Bronchial epithelial cell (primary cell): Measurements from ENCODE around the gene EDA. TPM values are rescaled to one million over a fixed set of nuclear protein-coding genes. Genes with fewer than 3 reads are reported as not detected.

Experiments
- DNase-seq: peaks from one replicate; pipeline ENCODE4 v3.0.0-alpha.2; 2010; ENCODE audit warnings: low read depth
- FAIRE-seq: peaks from 2 replicates; lab custom pipeline; 2011; peaks lifted over from hg19 to GRCh38; lab: Jason Lieb, UNC
- H3K27me3 ChIP-seq: 2 replicates; pipeline ENCODE4 v1.5.1; 2011; ENCODE audit warnings: low read length; ENCODE audit not compliant: control insufficient read depth, insufficient read depth
- H3K36me3 ChIP-seq: 2 replicates; pipeline ENCODE4 v1.5.1; 2011; ENCODE audit warnings: low read length; ENCODE audit not compliant: control insufficient read depth, insufficient read depth
- H3K4me3 ChIP-seq: 2 replicates; pipeline ENCODE4 v1.5.1; 2011; ENCODE audit warnings: mild to moderate bottlenecking, low read depth, low read length, control low read depth
- total RNA-seq: library from RNA; depleted of rRNA; stranded (reverse); fragments of >200 nt; gene quantifications from 2 replicates; pipeline ENCODE4 v1.2.1, GENCODE V29; 2014
- TF ChIP-seq, protein P1 (sequence below): IDR thresholded peaks from 2 replicates; pipeline ENCODE4 v1.5.1; 2011; ENCODE audit warnings: mild to moderate bottlenecking, moderate library complexity, low read length, control low read depth, inconsistent platforms; ENCODE audit not compliant: insufficient read depth, severe bottlenecking

Gene EDA
- total RNA-seq, 1 donor from 2014 or later: 0.26 TPM

DNA sequence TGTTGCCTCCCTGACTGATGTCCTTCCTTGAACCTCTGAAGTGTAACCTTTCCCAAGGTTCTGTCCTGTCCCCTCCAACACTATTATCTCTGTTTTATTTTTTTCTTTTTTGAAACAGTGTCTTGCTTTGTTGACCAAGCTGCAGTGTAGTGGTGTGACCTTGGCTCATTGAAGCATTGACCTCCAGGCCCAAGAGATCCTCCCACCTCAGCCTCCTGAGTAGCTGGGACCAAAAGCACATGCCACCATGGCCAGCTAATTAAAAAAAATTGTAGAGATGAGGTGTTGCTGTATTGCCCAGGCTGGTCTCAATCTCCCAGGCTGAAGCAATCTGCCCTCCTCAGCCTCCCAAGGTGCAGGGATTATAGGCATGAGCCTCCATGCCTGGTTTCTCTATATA is 59.0 kb downstream of the EDA start:
- DNase-seq (no peak), FAIRE-seq (no peak)
- TF ChIP-seq, protein P1, sequence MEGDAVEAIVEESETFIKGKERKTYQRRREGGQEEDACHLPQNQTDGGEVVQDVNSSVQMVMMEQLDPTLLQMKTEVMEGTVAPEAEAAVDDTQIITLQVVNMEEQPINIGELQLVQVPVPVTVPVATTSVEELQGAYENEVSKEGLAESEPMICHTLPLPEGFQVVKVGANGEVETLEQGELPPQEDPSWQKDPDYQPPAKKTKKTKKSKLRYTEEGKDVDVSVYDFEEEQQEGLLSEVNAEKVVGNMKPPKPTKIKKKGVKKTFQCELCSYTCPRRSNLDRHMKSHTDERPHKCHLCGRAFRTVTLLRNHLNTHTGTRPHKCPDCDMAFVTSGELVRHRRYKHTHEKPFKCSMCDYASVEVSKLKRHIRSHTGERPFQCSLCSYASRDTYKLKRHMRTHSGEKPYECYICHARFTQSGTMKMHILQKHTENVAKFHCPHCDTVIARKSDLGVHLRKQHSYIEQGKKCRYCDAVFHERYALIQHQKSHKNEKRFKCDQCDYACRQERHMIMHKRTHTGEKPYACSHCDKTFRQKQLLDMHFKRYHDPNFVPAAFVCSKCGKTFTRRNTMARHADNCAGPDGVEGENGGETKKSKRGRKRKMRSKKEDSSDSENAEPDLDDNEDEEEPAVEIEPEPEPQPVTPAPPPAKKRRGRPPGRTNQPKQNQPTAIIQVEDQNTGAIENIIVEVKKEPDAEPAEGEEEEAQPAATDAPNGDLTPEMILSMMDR: no peak
- no peaks in the 10 kb centered on the region for H3K36me3 ChIP-seq
- H3K27me3 ChIP-seq: no peaks in the 10 kb centered on the region
- H3K4me3 ChIP-seq: no peak overlapping the region

DNA sequence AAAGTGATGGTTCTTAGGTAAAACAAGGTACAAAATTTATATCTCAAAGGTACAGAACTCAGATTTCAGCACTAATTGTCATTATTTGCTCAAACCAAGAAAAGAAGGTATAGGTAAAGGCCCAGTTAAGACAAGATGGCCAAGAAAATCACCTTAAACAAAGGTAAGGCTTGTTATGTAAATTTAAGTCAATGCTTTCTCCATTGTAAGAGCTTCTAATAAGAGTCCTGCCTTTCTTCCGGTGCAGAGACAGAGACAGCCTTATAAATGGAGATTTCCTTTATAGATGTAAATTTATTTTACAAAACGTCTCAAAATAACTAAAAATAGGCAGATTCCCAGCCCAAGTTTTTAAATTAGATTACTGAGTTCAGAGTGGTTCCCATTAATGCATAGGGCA is 89.9 kb downstream of the EDA start:
- DNase-seq (no peak), FAIRE-seq (no peak)
- TF ChIP-seq, protein P1: no peak
- no peak overlapping the region for H3K4me3 ChIP-seq
- H3K36me3 ChIP-seq: no peaks in the 10 kb centered on the region
- H3K27me3 ChIP-seq: no peaks in the 10 kb centered on the region

DNA sequence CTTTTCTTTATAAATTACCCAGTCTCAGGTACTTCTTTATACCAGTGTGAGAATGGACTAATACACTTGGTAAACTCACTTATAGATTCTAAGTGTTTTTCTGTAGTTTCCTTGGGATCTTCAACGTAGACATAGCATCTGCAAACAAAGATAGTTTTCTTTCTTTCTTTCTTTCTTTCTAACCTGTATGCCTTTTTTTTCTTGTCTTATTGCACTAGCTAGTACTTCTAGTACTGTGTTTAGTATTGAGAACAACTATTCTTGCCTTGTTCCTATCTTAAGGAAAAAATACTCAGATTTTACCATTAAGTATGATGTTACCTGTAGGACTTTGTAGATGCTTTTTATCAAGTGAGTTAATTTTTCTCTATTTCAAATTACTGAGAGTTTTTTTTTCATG is 102.2 kb downstream of the EDA start:
- H3K36me3 ChIP-seq: no peaks in the 10 kb centered on the region
- TF ChIP-seq, protein P1: no peak
- FAIRE-seq: no peak
- no peak for DNase-seq
- H3K27me3 ChIP-seq: no peaks in the 10 kb centered on the region
- no peak overlapping the region for H3K4me3 ChIP-seq

DNA sequence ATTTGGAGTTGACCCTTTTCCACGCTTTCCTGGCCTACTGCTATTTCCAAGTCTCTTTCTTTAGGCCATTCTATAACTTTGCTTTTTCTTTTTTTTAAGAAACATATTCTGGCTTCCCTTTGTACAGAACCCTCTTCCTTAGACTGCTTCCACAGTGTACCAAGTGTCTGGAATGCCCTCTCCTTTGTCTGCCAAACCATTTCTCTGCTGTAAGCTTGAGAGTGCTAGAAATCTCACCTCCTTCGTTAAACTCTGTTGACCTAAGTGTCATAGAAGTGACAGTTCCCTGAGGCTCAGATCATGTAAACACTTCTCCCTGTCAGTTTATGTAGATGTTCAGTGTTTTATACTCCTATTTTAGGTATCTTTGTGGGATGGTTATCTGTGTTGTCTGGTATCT is 108.4 kb downstream of the EDA start:
- no peak for DNase-seq
- TF ChIP-seq, protein P1: no peak
- Histone ChIP-seq H3K4me3 (no peak overlapping the region), H3K36me3 (no peaks in the 10 kb centered on the region), H3K27me3 (no peaks in the 10 kb centered on the region)
- no peak for FAIRE-seq

DNA sequence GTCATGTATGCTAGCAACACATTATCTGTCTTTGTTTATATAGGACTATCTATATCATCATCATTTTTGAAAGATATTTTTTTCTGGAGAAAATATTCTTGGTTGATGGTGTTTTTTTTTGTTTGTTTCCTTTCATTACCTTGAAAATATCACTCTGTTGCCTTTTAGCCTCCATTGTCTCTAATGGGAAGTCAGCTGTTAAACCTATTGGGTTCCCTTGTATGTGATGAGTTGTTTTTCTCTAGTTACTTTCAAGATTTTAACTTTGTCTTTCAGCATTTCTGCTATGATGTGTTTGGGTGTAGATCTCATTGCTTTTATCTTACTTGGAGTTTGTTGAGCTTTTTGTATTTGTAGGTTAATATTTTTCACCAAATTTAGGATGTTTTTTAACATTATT is 124.4 kb downstream of the EDA start:
- TF ChIP-seq, protein P1: no peak
- no peak for FAIRE-seq
- H3K36me3 ChIP-seq: no peaks in the 10 kb centered on the region
- H3K27me3 ChIP-seq: no peaks in the 10 kb centered on the region
- no peak for DNase-seq
- H3K4me3 ChIP-seq: no peak overlapping the region

DNA sequence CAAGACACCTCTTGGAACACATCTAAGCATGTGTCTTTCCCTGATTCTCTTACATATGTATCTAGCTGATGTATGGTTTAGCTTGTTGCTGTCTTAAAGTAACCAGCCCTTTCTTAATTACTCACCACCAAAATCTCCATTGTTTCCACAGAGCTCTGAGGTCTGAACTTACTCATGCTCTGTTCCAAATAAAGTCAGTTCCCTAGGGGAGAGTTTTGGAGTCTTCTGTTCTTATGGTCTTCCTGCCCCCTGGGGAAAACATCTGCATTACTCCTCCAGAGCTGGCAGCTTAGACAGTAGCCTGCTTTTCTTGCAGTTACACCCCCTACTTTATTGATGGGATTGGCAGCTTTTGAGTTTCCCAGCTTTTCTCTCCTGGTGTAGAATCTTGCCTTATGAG is 125.8 kb downstream of the EDA start:
- TF ChIP-seq, protein P1: no peak
- no peak overlapping the region for H3K4me3 ChIP-seq
- no peaks in the 10 kb centered on the region for H3K27me3 ChIP-seq
- no peak for DNase-seq
- no peaks in the 10 kb centered on the region for H3K36me3 ChIP-seq
- no peak for FAIRE-seq
